Panc1 (cell line): ENCODE data around the gene NUTF2. TPM values are rescaled to one million over a fixed set of nuclear protein-coding genes. Genes with fewer than 3 reads are reported as not detected.

Source experiments
- ATAC-seq: fragments of 200-7000 bp; cut with Tn5 transposase; 2 replicates; pipeline ENCODE4 v1.9.1; 2020; ENCODE audit warnings: mild to moderate bottlenecking, moderate library complexity
- BruUV-seq: library from RNA; stranded (reverse); fragments of 400-500 nt; replicated peaks from 2 replicates; lab custom pipeline; 2021; lab: Mats Ljungman, UMichigan
- CTCF ChIA-PET: fragments of 300-600 bp; sonication (Branson Sonifier 250); formaldehyde crosslinking; loops from one replicate; lab custom pipeline; 2022; ENCODE audit warnings: antibody characterized with exemption; lab: Charles Lee
- POLR2A ChIA-PET: fragments of 300-600 bp; sonication (Branson Sonifier 250); formaldehyde crosslinking; loops from one replicate; lab custom pipeline; 2022; ENCODE audit warnings: antibody characterized with exemption; lab: Charles Lee
- DNase-seq: peaks from one replicate; pipeline ENCODE4 v3.0.0-alpha.2; 2010; ENCODE audit warnings: low read depth, low spot score
- H3K27ac ChIP-seq: 2 replicates; pipeline ENCODE4 v1.5.1; 2011; ENCODE audit warnings: mild to moderate bottlenecking, low read length, inconsistent platforms
- H3K27me3 ChIP-seq: fragments of 200-500 bp; sonication (Bioruptor generic); 2 replicates; pipeline ENCODE4 v1.6.0; 2014; ENCODE audit warnings: low read length, inconsistent platforms; ENCODE audit not compliant: control insufficient read depth, insufficient read depth
- H3K36me3 ChIP-seq: fragments of 200-500 bp; sonication (Bioruptor generic); 2 replicates; pipeline ENCODE4 v1.5.1; 2014; ENCODE audit warnings: inconsistent platforms, mild to moderate bottlenecking, low read length, moderate library complexity; ENCODE audit not compliant: control insufficient read depth, insufficient read depth
- H3K4me1 ChIP-seq: 2 replicates; pipeline ENCODE4 v1.5.1; 2011; ENCODE audit warnings: inconsistent platforms, mild to moderate bottlenecking, low read length, moderate library complexity; ENCODE audit not compliant: control insufficient read depth, insufficient read depth
- H3K4me3 ChIP-seq, 2 experiments: 2 replicates each; pipeline ENCODE4 v1.5.1; 2011 to 2012; ENCODE audit warnings: low read depth in 2 of 2, low read length in 2 of 2, mild to moderate bottlenecking in 2 of 2, inconsistent platforms in 1 of 2, moderate library complexity in 1 of 2
- H3K9me3 ChIP-seq: fragments of 200-500 bp; sonication (Bioruptor generic); 2 replicates; pipeline ENCODE4 v1.5.1; 2014; ENCODE audit warnings: low read depth, mild to moderate bottlenecking, inconsistent platforms, low read length, moderate library complexity; ENCODE audit not compliant: control insufficient read depth, insufficient read depth
- POLR2AphosphoS5 ChIP-seq: IDR thresholded peaks from 2 replicates; pipeline ENCODE4 v1.6.1; 2012; ENCODE audit warnings: mild to moderate bottlenecking, low read depth, low read length, moderate library complexity
- SIN3A ChIP-seq: IDR thresholded peaks from 2 replicates; pipeline ENCODE4 v1.6.1; 2012; ENCODE audit warnings: low read depth, mild to moderate bottlenecking, low read length, moderate library complexity, borderline replicate concordance; ENCODE audit not compliant: insufficient read depth
- TCF7L2 ChIP-seq: IDR thresholded peaks from 2 replicates; pipeline ENCODE4 v1.6.1; 2011; ENCODE audit warnings: mild to moderate bottlenecking, low read depth, low read length, inconsistent platforms
- in situ Hi-C: cut with HindIII; loops from 2 replicates; pipeline ENCODE4 v1.10.0; 2016; ENCODE audit warnings: low sequenced_read_pairs, low pct_unique_long_range_greater_than_20kb
- intact Hi-C: fragments of 100-400 bp; cut with micrococcal nuclease; formaldehyde crosslinking; loops from one replicate; pipeline ENCODE4 v1.10.0; 2022; ENCODE audit not compliant: unreplicated experiment
- total RNA-seq: library from RNA; stranded (reverse); gene quantifications from one replicate; pipeline ENCODE4 v1.2.1, GENCODE V29; 2021; ENCODE audit not compliant: unreplicated experiment
- TF ChIP-seq, protein P1 (sequence below): fragments of 450-650 bp; IDR thresholded peaks from 2 replicates; pipeline ENCODE4 v1.5.1; 2017; ENCODE audit warnings: mild to moderate bottlenecking
- TF ChIP-seq, protein P2 (sequence below), 2 experiments: IDR thresholded peaks; 2 replicates each; pipeline ENCODE4 v1.6.1; 2011 to 2012; ENCODE audit warnings: low read depth in 2 of 2, control low read depth in 1 of 2, low read length in 1 of 2, mild to moderate bottlenecking in 1 of 2, moderate library complexity in 1 of 2; ENCODE audit not compliant: insufficient read depth in 1 of 2

Gene NUTF2
- total RNA-seq, 1 experiment from 2014 or later = 119 TPM

DNA sequence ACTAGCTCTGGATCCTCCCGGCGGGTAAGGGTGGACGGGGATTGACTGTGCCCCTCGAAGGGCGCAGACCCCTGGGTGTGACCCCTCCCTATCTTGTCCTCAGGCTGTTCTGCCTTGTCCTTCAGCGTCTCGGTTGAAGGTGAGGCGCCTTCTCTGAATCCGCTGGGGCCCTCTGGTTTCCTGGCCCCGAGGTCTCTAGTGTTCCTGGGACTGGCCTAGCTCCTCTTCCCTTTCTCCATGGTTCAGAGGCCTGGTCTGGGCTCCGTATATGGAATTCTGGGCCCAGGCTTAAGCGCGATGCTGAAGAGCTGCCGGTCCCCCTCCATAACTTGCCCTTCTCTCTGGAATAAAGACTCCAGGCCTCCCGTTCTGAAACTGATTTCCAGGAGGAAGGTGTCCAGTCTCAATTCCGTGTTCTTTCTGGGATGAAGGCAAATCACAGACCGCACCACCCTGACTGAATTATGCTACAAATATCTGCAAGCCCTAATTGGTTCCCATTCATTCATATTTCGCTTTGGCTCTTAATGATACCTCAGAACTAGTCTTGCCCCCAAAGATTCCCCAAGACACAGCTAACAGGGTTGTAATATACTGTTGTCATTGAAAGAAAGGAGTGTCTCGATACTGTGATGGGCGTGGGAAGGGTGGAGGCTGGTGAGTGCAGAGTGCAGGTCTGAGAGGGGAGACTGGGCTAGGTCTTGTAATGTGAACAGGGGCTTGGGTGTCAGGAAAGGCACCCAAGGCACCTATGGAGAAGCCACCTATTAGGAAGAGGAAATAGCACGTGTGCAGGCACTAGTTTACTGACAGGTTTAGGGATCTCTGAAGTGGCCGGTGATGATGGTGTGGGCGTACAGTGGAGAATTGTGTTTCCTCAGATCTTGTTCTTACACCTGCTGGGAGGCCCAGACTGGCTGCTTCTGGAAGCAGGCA is 27.0 kb downstream of the NUTF2 start:
- intact Hi-C loops = no loop called here
- peaks cover 17% of the 10 kb centered on the region for H3K4me1 ChIP-seq
- TF ChIP-seq, protein P1, sequence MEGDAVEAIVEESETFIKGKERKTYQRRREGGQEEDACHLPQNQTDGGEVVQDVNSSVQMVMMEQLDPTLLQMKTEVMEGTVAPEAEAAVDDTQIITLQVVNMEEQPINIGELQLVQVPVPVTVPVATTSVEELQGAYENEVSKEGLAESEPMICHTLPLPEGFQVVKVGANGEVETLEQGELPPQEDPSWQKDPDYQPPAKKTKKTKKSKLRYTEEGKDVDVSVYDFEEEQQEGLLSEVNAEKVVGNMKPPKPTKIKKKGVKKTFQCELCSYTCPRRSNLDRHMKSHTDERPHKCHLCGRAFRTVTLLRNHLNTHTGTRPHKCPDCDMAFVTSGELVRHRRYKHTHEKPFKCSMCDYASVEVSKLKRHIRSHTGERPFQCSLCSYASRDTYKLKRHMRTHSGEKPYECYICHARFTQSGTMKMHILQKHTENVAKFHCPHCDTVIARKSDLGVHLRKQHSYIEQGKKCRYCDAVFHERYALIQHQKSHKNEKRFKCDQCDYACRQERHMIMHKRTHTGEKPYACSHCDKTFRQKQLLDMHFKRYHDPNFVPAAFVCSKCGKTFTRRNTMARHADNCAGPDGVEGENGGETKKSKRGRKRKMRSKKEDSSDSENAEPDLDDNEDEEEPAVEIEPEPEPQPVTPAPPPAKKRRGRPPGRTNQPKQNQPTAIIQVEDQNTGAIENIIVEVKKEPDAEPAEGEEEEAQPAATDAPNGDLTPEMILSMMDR = no peak
- TF ChIP-seq POLR2AphosphoS5 = no peak
- TF ChIP-seq, protein P2, sequence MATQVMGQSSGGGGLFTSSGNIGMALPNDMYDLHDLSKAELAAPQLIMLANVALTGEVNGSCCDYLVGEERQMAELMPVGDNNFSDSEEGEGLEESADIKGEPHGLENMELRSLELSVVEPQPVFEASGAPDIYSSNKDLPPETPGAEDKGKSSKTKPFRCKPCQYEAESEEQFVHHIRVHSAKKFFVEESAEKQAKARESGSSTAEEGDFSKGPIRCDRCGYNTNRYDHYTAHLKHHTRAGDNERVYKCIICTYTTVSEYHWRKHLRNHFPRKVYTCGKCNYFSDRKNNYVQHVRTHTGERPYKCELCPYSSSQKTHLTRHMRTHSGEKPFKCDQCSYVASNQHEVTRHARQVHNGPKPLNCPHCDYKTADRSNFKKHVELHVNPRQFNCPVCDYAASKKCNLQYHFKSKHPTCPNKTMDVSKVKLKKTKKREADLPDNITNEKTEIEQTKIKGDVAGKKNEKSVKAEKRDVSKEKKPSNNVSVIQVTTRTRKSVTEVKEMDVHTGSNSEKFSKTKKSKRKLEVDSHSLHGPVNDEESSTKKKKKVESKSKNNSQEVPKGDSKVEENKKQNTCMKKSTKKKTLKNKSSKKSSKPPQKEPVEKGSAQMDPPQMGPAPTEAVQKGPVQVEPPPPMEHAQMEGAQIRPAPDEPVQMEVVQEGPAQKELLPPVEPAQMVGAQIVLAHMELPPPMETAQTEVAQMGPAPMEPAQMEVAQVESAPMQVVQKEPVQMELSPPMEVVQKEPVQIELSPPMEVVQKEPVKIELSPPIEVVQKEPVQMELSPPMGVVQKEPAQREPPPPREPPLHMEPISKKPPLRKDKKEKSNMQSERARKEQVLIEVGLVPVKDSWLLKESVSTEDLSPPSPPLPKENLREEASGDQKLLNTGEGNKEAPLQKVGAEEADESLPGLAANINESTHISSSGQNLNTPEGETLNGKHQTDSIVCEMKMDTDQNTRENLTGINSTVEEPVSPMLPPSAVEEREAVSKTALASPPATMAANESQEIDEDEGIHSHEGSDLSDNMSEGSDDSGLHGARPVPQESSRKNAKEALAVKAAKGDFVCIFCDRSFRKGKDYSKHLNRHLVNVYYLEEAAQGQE (IDR thresholded peaks at IDR 0.05; ENCODE audit: insufficient read depth in 1 of 2, low read depth in 2 of 2, low read length in 1 of 2) = no peak
- no peaks in the 10 kb centered on the region for H3K27me3 ChIP-seq
- ChIA-PET POLR2A (no interaction called here), CTCF (no interaction called here)
- peak overlapping the region; percentile 85 to 87 for H3K4me3 ChIP-seq
- DNase-seq = no peak
- H3K9me3 ChIP-seq = no peaks in the 10 kb centered on the region
- in situ Hi-C loops = no loop called here
- no peaks in the 10 kb centered on the region; the same call in none of the 2 replicates for H3K36me3 ChIP-seq
- BruUV-seq = no TSS peak
- ATAC-seq = peak; percentile 14; the same call in 1 of the 2 replicates
- H3K27ac ChIP-seq = peak overlapping the region; percentile 90

DNA sequence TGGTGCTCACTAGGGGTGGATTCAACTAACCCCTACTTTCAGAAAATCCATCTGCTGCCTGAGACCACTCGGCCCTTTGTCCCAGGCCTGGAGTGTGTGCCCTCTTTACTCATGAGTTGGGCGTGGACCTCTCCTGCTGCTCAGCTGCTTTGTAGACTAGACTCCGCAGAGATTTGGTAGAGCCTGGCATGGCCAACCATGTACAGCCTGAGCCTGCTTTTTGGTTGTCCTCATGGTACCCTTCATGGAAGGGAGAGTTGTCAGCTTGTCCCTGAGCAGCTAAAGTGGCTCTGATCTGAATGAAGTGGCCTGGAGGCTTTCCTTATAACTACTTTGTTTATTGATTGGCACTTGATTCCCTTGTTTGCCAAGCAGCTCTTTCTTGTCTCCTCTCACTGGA is 27.6 kb downstream of the NUTF2 start:
- intact Hi-C loops = no loop called here
- ATAC-seq = no peak
- Histone ChIP-seq H3K27ac (peak overlapping the region; percentile 90), H3K4me3 (peak overlapping the region; percentile 85 to 87), H3K9me3 (no peaks in the 10 kb centered on the region), H3K4me1 (peaks cover 17% of the 10 kb centered on the region), H3K27me3 (no peaks in the 10 kb centered on the region), H3K36me3 (no peaks in the 10 kb centered on the region; the same call in none of the 2 replicates)
- in situ Hi-C loops = no loop called here
- DNase-seq = no peak
- BruUV-seq = TSS peak; percentile 69
- ChIA-PET CTCF (no interaction called here), POLR2A (no interaction called here)
- TF ChIP-seq, protein P2 (IDR thresholded peaks at IDR 0.05; ENCODE audit: insufficient read depth in 1 of 2, low read depth in 2 of 2, low read length in 1 of 2) = no peak
- TF ChIP-seq POLR2AphosphoS5 (no peak), TCF7L2 (no peak), SIN3A (no peak)
- TF ChIP-seq, protein P1 = no peak
